ENCODE data around the gene SMARCC2.

The SMARCC2 gene

DNA sequence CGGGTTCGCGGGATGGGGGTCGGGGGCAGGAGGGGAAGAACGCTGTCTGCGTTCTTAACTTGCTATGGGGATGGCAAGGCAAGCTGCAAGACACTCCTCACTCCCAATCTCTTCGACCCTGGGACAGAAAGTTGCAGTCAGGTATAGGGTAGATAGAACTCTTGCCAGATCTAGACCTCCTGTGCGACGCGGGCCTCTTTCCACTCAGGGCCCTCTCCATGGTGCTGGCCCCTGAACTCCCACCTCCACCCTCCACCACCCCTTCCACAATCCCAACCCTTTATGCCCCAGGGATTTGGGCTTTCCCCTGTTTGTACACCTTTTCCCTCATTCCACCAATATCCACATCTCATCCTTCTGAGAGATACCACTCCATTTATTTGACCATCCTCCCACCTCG lies 35.7 kb upstream of the SMARCC2 start:
- TF ChIP-seq, protein P1, sequence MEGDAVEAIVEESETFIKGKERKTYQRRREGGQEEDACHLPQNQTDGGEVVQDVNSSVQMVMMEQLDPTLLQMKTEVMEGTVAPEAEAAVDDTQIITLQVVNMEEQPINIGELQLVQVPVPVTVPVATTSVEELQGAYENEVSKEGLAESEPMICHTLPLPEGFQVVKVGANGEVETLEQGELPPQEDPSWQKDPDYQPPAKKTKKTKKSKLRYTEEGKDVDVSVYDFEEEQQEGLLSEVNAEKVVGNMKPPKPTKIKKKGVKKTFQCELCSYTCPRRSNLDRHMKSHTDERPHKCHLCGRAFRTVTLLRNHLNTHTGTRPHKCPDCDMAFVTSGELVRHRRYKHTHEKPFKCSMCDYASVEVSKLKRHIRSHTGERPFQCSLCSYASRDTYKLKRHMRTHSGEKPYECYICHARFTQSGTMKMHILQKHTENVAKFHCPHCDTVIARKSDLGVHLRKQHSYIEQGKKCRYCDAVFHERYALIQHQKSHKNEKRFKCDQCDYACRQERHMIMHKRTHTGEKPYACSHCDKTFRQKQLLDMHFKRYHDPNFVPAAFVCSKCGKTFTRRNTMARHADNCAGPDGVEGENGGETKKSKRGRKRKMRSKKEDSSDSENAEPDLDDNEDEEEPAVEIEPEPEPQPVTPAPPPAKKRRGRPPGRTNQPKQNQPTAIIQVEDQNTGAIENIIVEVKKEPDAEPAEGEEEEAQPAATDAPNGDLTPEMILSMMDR (IDR thresholded peaks at IDR 0.05; ENCODE audit: low read length), result no peak
- TF ChIP-seq EZH2phosphoT487 (IDR thresholded peaks at IDR 0.05; ENCODE audit: low read length), result no peak
- TF ChIP-seq EZH2 (optimal IDR thresholded peaks at IDR 0.05; ENCODE audit: low read depth, low read length), result no peak
- Histone ChIP-seq H3F3A (ENCODE audit: insufficient read depth, low read length) (peaks cover 18% of the 10 kb centered on the region), H3K9me2 (replicated peaks; ENCODE audit: insufficient read depth, low read length) (no peaks in the 10 kb centered on the region), H3K36me3 (replicated peaks; ENCODE audit: insufficient read depth, low read length) (no peaks in the 10 kb centered on the region), H3K9me3 (replicated peaks; ENCODE audit: insufficient read depth, low read length) (no peaks in the 10 kb centered on the region), H3K4me2 (ENCODE audit: low read depth, low read length) (peak overlapping the region; percentile 64), H3K4me1 (ENCODE audit: low read length) (peaks cover 9% of the 10 kb centered on the region; the same call in 1 of the 2 replicates), H3K27me3 (replicated peaks; ENCODE audit: insufficient read depth, low read length) (no peaks in the 10 kb centered on the region), H3K27ac (ENCODE audit: low read length) (no peak overlapping the region), H2AFZ (ENCODE audit: low read length) (peak overlapping the region; percentile 95), H3K9ac (ENCODE audit: low read length) (peak overlapping the region; percentile 81), H3K4me3 (ENCODE audit: low read length) (peak overlapping the region; percentile 80), H4K20me1 (ENCODE audit: insufficient read depth, low read length) (no peaks in the 10 kb centered on the region), H3K79me2 (ENCODE audit: low read length) (peaks cover 26% of the 10 kb centered on the region)
- no peak for DNase-seq

DNA sequence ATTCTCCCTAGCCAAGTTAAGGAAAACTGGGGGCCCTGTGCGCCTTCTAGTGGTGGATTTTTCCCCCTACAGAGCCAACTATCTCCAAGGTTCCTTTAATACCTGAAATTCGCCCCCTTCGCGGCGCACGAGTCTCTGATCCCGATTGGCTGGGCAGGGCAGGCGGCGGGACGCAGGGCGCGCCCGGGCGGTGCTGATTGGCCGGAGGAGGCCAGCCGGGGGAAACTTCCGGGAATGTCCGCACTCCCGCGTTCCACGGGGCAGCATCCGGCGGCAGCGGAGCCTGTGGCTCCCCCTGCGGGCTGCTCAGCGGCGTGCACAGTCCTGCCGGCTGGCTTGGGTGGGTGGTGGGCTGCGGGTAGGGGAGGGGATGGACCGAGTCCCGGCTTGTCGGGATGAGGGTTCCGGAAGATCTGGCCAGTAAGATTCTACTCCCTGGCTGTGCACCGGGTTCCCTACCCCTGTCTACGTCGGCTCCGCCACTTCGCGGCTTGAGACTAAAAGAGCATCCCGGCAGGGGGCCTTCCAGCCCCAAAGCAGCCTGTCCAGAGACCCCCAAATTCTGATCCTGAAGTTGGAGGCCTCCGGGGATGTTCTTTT lies 34.9 kb upstream of the SMARCC2 start, which contains the start of gene NABP2:
Gene NABP2 (plus strand): TSS at position 241 of the 600 bp plus-strand sequence. CDS start 515 bp downstream, outside the sequence.
- peaks cover 18% of the 10 kb centered on the region for H3F3A ChIP-seq (ENCODE audit: insufficient read depth, low read length)
- H3K27ac ChIP-seq (ENCODE audit: low read length), result peak within 1 kb of the TSS; percentile 29; the same call in 1 of the 2 replicates
- H3K9me3 ChIP-seq (replicated peaks; ENCODE audit: insufficient read depth, low read length), result no peaks in the 10 kb centered on the region
- peaks cover 32% of the 10 kb centered on the region for H3K79me2 ChIP-seq (ENCODE audit: low read length)
- H3K4me2 ChIP-seq (ENCODE audit: low read depth, low read length), result peak within 1 kb of the TSS; percentile 86
- no peaks in the 10 kb centered on the region for H3K27me3 ChIP-seq (replicated peaks; ENCODE audit: insufficient read depth, low read length)
- no peak for TF ChIP-seq EZH2phosphoT487 (IDR thresholded peaks at IDR 0.05; ENCODE audit: low read length)
- TF ChIP-seq, protein P1 (IDR thresholded peaks at IDR 0.05; ENCODE audit: low read length), result peak; percentile 80
- H3K9ac ChIP-seq (ENCODE audit: low read length), result peak within 1 kb of the TSS; percentile 81
- peak; percentile 97 for DNase-seq
- no peaks in the 10 kb centered on the region for H3K36me3 ChIP-seq (replicated peaks; ENCODE audit: insufficient read depth, low read length)
- H2AFZ ChIP-seq (ENCODE audit: low read length), result peak within 1 kb of the TSS; percentile 95
- H3K4me3 ChIP-seq (ENCODE audit: low read length), result peak within 1 kb of the TSS; percentile 80
- H3K9me2 ChIP-seq (replicated peaks; ENCODE audit: insufficient read depth, low read length), result no peaks in the 10 kb centered on the region
- no peaks in the 10 kb centered on the region for H4K20me1 ChIP-seq (ENCODE audit: insufficient read depth, low read length)
- H3K4me1 ChIP-seq (ENCODE audit: low read length), result peaks cover 9% of the 10 kb centered on the region; the same call in 1 of the 2 replicates

DNA sequence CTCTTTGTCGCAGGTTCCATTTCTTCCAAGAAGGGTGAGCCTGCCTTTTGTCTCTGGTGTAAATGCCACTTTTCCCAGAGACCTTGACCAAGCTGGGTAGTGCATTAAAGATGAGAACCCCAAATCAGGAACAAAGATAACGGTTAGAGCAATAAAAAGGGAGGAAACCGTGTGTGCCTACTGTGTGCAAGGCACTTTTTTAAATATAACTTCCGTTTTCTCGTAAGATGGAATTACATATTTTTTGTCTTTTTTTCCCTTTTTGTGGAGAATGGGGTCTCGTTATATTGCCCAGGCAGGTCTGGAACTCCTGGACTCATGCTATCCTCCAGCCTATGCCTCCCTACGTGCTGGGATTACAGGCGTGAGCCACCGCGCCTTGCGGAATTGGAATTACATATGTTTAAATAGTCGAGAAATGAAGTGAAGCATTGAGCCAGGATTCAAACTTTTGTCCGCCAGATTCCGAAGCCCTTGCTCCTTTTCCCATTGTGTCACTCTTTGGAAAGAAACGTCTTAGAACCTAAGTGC lies 34.4 kb upstream of the SMARCC2 start:
- peak overlapping the region; percentile 81 for H2AFZ ChIP-seq (ENCODE audit: low read length)
- peak overlapping the region; percentile 42; the same call in 1 of the 2 replicates for H3K9ac ChIP-seq (ENCODE audit: low read length)
- no peaks in the 10 kb centered on the region for H3K9me2 ChIP-seq (replicated peaks; ENCODE audit: insufficient read depth, low read length)
- peaks cover 18% of the 10 kb centered on the region for H3F3A ChIP-seq (ENCODE audit: insufficient read depth, low read length)
- peak overlapping the region; percentile 80 for H3K4me3 ChIP-seq (ENCODE audit: low read length)
- TF ChIP-seq, protein P1 (IDR thresholded peaks at IDR 0.05; ENCODE audit: low read length), result no peak
- no peak for TF ChIP-seq EZH2 (optimal IDR thresholded peaks at IDR 0.05; ENCODE audit: low read depth, low read length)
- TF ChIP-seq EZH2phosphoT487 (IDR thresholded peaks at IDR 0.05; ENCODE audit: low read length), result no peak
- H3K9me3 ChIP-seq (replicated peaks; ENCODE audit: insufficient read depth, low read length), result no peaks in the 10 kb centered on the region
- H4K20me1 ChIP-seq (ENCODE audit: insufficient read depth, low read length), result no peaks in the 10 kb centered on the region
- H3K4me1 ChIP-seq (ENCODE audit: low read length), result peaks cover 9% of the 10 kb centered on the region; the same call in 1 of the 2 replicates
- no peaks in the 10 kb centered on the region for H3K27me3 ChIP-seq (replicated peaks; ENCODE audit: insufficient read depth, low read length)
- DNase-seq, result no peak
- peak overlapping the region; percentile 29; the same call in 1 of the 2 replicates for H3K27ac ChIP-seq (ENCODE audit: low read length)
- H3K36me3 ChIP-seq (replicated peaks; ENCODE audit: insufficient read depth, low read length), result no peaks in the 10 kb centered on the region
- peaks cover 32% of the 10 kb centered on the region for H3K79me2 ChIP-seq (ENCODE audit: low read length)
- peak overlapping the region; percentile 86 for H3K4me2 ChIP-seq (ENCODE audit: low read depth, low read length)

Measured in MM.1S (cell line).